Dermis microvascular lymphatic vessel endothelial cell (primary cell): ENCODE results near the gene NMB. TPM values are rescaled to one million over a fixed set of nuclear protein-coding genes. Genes with fewer than 3 reads are reported as not detected.
"Not testable (repeated sequence)": the region's sequence is repeated elsewhere in the genome, so short reads cannot be mapped to it uniquely, and the experiment has no call there.

ENCODE experiments used
- DNase-seq, 2 donors: peaks; one replicate each; pipeline versions ENCODE4 v3.0.0 to v3.0.0-alpha.2; 2010; ENCODE audit warnings: low read depth in 2 of 2
- total RNA-seq: library from RNA; depleted of rRNA; stranded (reverse); fragments of >200 nt; gene quantifications from 2 replicates; pipeline ENCODE4 v1.2.1, GENCODE V29; 2014

Gene NMB
- total RNA-seq, 1 donor from 2014 or later: 6.0 TPM

GRCh38 chr15:84656972-84657371, 1.0 kb downstream of the NMB start:
- no peak for DNase-seq

GRCh38 chr15:84654689-84655453, 3.1 kb downstream of the NMB start:
- peak; percentile 78 to 89 for DNase-seq

- peak; percentile 88 to 95 for DNase-seq
These were observed 3.9 kb downstream of the NMB start, which contains the start of gene WDR73 for GRCh38 chr15:84653910-84654688. Gene WDR73 (minus strand): TSS chr15:84654283. CDS start chr15:84654274, 9 bp downstream.

- no peak for DNase-seq
These were observed 4.5 kb downstream of the NMB start for GRCh38 chr15:84653584-84653909.

- DNase-seq: no peak
These were observed 8.3 kb downstream of the NMB start for GRCh38 chr15:84649706-84650105.

- no peak for DNase-seq
These were observed 9.5 kb downstream of the NMB start for GRCh38 chr15:84648539-84648938.

- no peak for DNase-seq
These were observed 10.3 kb downstream of the NMB start for GRCh38 chr15:84647726-84648125.

GRCh38 chr15:84645997-84646396, 12.0 kb downstream of the NMB start:
- no peak for DNase-seq

GRCh38 chr15:84645496-84645895, 12.5 kb downstream of the NMB start:
- no peak for DNase-seq

- no peak for DNase-seq
These were observed 14.2 kb downstream of the NMB start for GRCh38 chr15:84643838-84644237.

GRCh38 chr15:84642640-84643039, 15.4 kb downstream of the NMB start:
- not testable (repeated sequence) for DNase-seq

- DNase-seq: not testable (repeated sequence)
These were observed 16.1 kb downstream of the NMB start for GRCh38 chr15:84641871-84642270.

GRCh38 chr15:84638103-84638502, 19.9 kb downstream of the NMB start:
- DNase-seq: peak in 1 of 2 donors; percentile 30

GRCh38 chr15:84634228-84634837, 23.7 kb downstream of the NMB start:
- DNase-seq: no peak

GRCh38 chr15:84633311-84634227, 24.4 kb downstream of the NMB start:
- DNase-seq: peak in 1 of 2 donors; percentile 86

- no peak for DNase-seq
These were observed 26.2 kb downstream of the NMB start for GRCh38 chr15:84631706-84632272.

- no peak for DNase-seq
These were observed 29.0 kb downstream of the NMB start for GRCh38 chr15:84629033-84629432.

- DNase-seq: no peak
These were observed 32.9 kb downstream of the NMB start for GRCh38 chr15:84625123-84625522.

GRCh38 chr15:84624359-84624758, 33.6 kb downstream of the NMB start:
- DNase-seq: no peak

GRCh38 chr15:84621358-84621979, 36.5 kb downstream of the NMB start:
- DNase-seq: no peak

- DNase-seq: no peak
These were observed 37.4 kb downstream of the NMB start for GRCh38 chr15:84620626-84621025.
